Measurements from ENCODE around the gene PLXNA4.

DNA sequence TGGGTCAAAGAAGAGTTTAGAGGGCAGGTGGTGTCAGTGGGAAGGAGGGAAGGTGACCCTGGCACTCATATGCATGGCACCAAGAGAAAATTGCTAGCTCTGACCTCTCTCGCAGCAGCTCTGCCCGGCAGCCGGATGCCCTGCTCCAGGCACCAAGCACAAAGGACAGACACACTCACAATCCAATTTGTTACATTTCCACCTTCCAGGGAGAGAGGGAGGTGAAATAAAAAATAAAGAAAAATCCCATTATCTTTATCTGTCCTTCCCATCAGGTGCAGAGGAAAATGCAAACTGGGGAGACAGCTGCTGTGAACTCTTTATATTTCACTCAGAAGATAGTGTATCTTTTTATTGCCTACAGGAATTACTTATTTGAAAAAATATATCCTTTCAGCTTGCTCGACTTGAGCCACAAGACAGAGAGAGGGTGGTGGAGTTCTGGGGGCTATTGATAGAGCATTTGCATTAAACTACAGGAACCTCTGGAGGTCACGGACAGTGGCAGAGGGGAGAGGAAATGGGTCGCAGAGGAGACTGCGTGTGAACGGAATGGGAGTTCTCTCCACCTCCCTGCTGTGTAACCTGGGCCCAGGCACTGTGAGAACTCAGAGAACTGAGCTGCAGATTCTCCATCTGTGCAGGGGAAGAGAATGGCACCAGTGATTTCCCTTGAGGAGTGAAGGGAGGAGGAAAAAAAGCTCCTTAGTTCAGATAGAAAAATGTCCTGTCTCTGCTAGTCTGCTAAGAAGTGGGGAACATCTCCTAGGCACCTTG, 421.4 kb downstream of the PLXNA4 start:
- TF ChIP-seq CTCF (IDR thresholded peaks at IDR 0.05; ENCODE audit: insufficient read depth, low read length, poor library complexity, severe bottlenecking) (no peak), EZH2phosphoT487 (conservative IDR thresholded peaks at IDR 0.05; ENCODE audit: low read length) (no peak)
